Measurements from ENCODE around the gene SNTN. TPM values are rescaled to one million over a fixed set of nuclear protein-coding genes. Genes with fewer than 3 reads are reported as not detected.
"Not testable (repeated sequence)": the region's sequence is repeated elsewhere in the genome, so short reads cannot be mapped to it uniquely, and the experiment has no call there.

Gene SNTN
- total RNA-seq, 2 donors from 2014 or later = not detected

- H3K9me3 ChIP-seq = no peaks in the 10 kb centered on the region
- H3K27ac ChIP-seq = no peak overlapping the region
- no peaks in the 10 kb centered on the region for H3K4me1 ChIP-seq (ENCODE audit: control insufficient read depth in 1 of 2, low read depth in 2 of 2)
- DNase-seq (ENCODE audit: low spot score) = no peak
- no peak overlapping the region for H3K4me3 ChIP-seq
- TF ChIP-seq CTCF (IDR thresholded peaks at IDR 0.05) = no peak
- H3K27me3 ChIP-seq (replicated peaks; ENCODE audit: insufficient read depth) = no peaks in the 10 kb centered on the region
- H3K36me3 ChIP-seq = no peaks in the 10 kb centered on the region
- ATAC-seq (ENCODE audit: insufficient number of reproducible peaks, low FRiP score, low read depth) = no peak
Measured at GRCh38 chr3:63639806-63640205, 12.7 kb upstream of the SNTN start.

- Histone ChIP-seq H3K27me3 (replicated peaks; ENCODE audit: insufficient read depth) (no peaks in the 10 kb centered on the region), H3K27ac (no peak overlapping the region), H3K4me1 (ENCODE audit: control insufficient read depth in 1 of 2, low read depth in 2 of 2) (no peaks in the 10 kb centered on the region), H3K4me3 (no peak overlapping the region), H3K9me3 (no peaks in the 10 kb centered on the region), H3K36me3 (no peaks in the 10 kb centered on the region)
- ATAC-seq (ENCODE audit: insufficient number of reproducible peaks, low FRiP score, low read depth) (no peak), DNase-seq (ENCODE audit: low spot score) (no peak)
- TF ChIP-seq CTCF (IDR thresholded peaks at IDR 0.05) = no peak
Measured at GRCh38 chr3:63642488-63642887, 10.0 kb upstream of the SNTN start.

GRCh38 chr3:63644212-63644797 lies 8.2 kb upstream of the SNTN start:
- ATAC-seq (ENCODE audit: insufficient number of reproducible peaks, low FRiP score, low read depth) (no peak), DNase-seq (ENCODE audit: low spot score) (no peak)
- no peaks in the 10 kb centered on the region for H3K27me3 ChIP-seq (replicated peaks; ENCODE audit: insufficient read depth)
- H3K4me1 ChIP-seq (ENCODE audit: control insufficient read depth in 1 of 2, low read depth in 2 of 2) = no peaks in the 10 kb centered on the region
- H3K36me3 ChIP-seq = no peaks in the 10 kb centered on the region
- H3K4me3 ChIP-seq = no peak overlapping the region
- no peak for TF ChIP-seq CTCF (IDR thresholded peaks at IDR 0.05)
- no peak overlapping the region for H3K27ac ChIP-seq
- H3K9me3 ChIP-seq = no peaks in the 10 kb centered on the region

- not testable (repeated sequence) for DNase-seq (ENCODE audit: low spot score); H3K36me3 ChIP-seq; ATAC-seq (ENCODE audit: insufficient number of reproducible peaks, low FRiP score, low read depth); H3K27ac ChIP-seq; H3K27me3 ChIP-seq (replicated peaks; ENCODE audit: insufficient read depth); H3K4me1 ChIP-seq (ENCODE audit: control insufficient read depth in 1 of 2, low read depth in 2 of 2); H3K4me3 ChIP-seq; H3K9me3 ChIP-seq
Measured at GRCh38 chr3:63644928-63645781, 7.3 kb upstream of the SNTN start.

- TF ChIP-seq CTCF (IDR thresholded peaks at IDR 0.05) = no peak
- H3K4me3 ChIP-seq = no peak overlapping the region
- H3K9me3 ChIP-seq = no peaks in the 10 kb centered on the region
- no peak for DNase-seq (ENCODE audit: low spot score)
- no peak overlapping the region for H3K27ac ChIP-seq
- no peaks in the 10 kb centered on the region for H3K27me3 ChIP-seq (replicated peaks; ENCODE audit: insufficient read depth)
- no peaks in the 10 kb centered on the region for H3K36me3 ChIP-seq
- ATAC-seq (ENCODE audit: insufficient number of reproducible peaks, low FRiP score, low read depth) = no peak
- no peaks in the 10 kb centered on the region for H3K4me1 ChIP-seq (ENCODE audit: control insufficient read depth in 1 of 2, low read depth in 2 of 2)
Measured at GRCh38 chr3:63654211-63654610, 1.7 kb downstream of the SNTN start.

Measured in thoracic aorta (tissue), 2 donors.